Liver (tissue), 9 donors: ENCODE measurements around the gene SLC25A53. TPM values are rescaled to one million over a fixed set of nuclear protein-coding genes. Genes with fewer than 3 reads are reported as not detected.
A peak's percentile ranks its signal among the peaks of the same experiment; 100 is the strongest.

Experiments used
- DNase-seq: peaks from one replicate; pipeline ENCODE4 v3.0.0-alpha.2; 2017; ENCODE audit warnings: low spot score
- H3K27ac ChIP-seq, 2 donors: one replicate each; pipeline ENCODE4 v1.7.0; 2013; ENCODE audit warnings: inconsistent platforms in 2 of 2, low read length in 2 of 2, control low read depth in 1 of 2, low read depth in 1 of 2, mild to moderate bottlenecking in 1 of 2
- H3K27me3 ChIP-seq, 4 donors: one replicate each; pipeline versions ENCODE4 v1.6.1 to v1.7.0; 2013; ENCODE audit warnings: low read length in 3 of 4, inconsistent platforms in 1 of 4, mild to moderate bottlenecking in 1 of 4, moderate library complexity in 1 of 4; ENCODE audit not compliant: control insufficient read depth in 4 of 4, insufficient read depth in 4 of 4
- H3K36me3 ChIP-seq, 4 donors: one replicate each; pipeline versions ENCODE4 v1.6.1 to v1.7.0; 2013; ENCODE audit warnings: low read length in 3 of 4, mild to moderate bottlenecking in 3 of 4, low read depth in 1 of 4, moderate library complexity in 1 of 4; ENCODE audit not compliant: control insufficient read depth in 4 of 4, insufficient read depth in 3 of 4
- H3K4me1 ChIP-seq, 4 donors: one replicate each; pipeline versions ENCODE4 v1.6.1 to v1.7.0; 2013; ENCODE audit warnings: low read length in 3 of 4, mild to moderate bottlenecking in 3 of 4, moderate library complexity in 1 of 4; ENCODE audit not compliant: control insufficient read depth in 4 of 4, insufficient read depth in 4 of 4
- H3K4me3 ChIP-seq, 3 donors: one replicate each; pipeline versions ENCODE4 v1.6.1 to v1.7.0; 2013; ENCODE audit warnings: low read length in 3 of 3, control low read depth in 1 of 3, low read depth in 1 of 3, mild to moderate bottlenecking in 1 of 3
- H3K9ac ChIP-seq, 2 donors: one replicate each; pipeline ENCODE4 v1.7.0; 2013; ENCODE audit warnings: low read length in 2 of 2, mild to moderate bottlenecking in 2 of 2, moderate library complexity in 2 of 2, control low read depth in 1 of 2, low read depth in 1 of 2
- H3K9me3 ChIP-seq, 4 donors: one replicate each; pipeline versions ENCODE4 v1.6.1 to v1.7.0; 2013; ENCODE audit warnings: low read length in 3 of 4; ENCODE audit not compliant: control insufficient read depth in 4 of 4
- EGR1 ChIP-seq, 2 donors: IDR thresholded peaks; 2 replicates each; pipeline ENCODE4 v1.6.1; 2016 to 2018; ENCODE audit warnings: antibody characterized with exemption in 2 of 2, low read depth in 2 of 2
- FOXA1 ChIP-seq: IDR thresholded peaks from 2 replicates; pipeline ENCODE4 v1.6.1; 2016; ENCODE audit warnings: antibody characterized with exemption
- FOXA2 ChIP-seq: IDR thresholded peaks from 2 replicates; pipeline ENCODE4 v1.6.1; 2016; ENCODE audit warnings: antibody characterized with exemption
- GABPA ChIP-seq, 2 donors: IDR thresholded peaks in 1 of 2; conservative IDR thresholded peaks in 1 of 2; 2 replicates each; pipeline ENCODE4 v1.6.1; 2016; ENCODE audit warnings: antibody characterized with exemption in 2 of 2, mild to moderate bottlenecking in 1 of 2, moderate library complexity in 1 of 2
- HNF4A ChIP-seq, 2 donors: conservative IDR thresholded peaks; 2 replicates each; pipeline ENCODE4 v1.6.1; 2016; ENCODE audit warnings: antibody characterized with exemption in 2 of 2, mild to moderate bottlenecking in 2 of 2
- HNF4G ChIP-seq: IDR thresholded peaks from 2 replicates; pipeline ENCODE4 v1.6.1; 2016; ENCODE audit warnings: antibody characterized with exemption
- JUND ChIP-seq, 2 donors: IDR thresholded peaks; 2 replicates each; pipeline ENCODE4 v1.6.1; 2016; ENCODE audit warnings: antibody characterized with exemption in 2 of 2
- NR2F2 ChIP-seq: IDR thresholded peaks from 2 replicates; pipeline ENCODE4 v1.6.1; 2016; ENCODE audit warnings: antibody characterized with exemption
- RAD21 ChIP-seq, 2 donors: IDR thresholded peaks; 2 replicates each; pipeline ENCODE4 v1.6.1; 2016; ENCODE audit warnings: antibody characterized with exemption in 2 of 2, mild to moderate bottlenecking in 2 of 2
- RXRA ChIP-seq, 2 donors: IDR thresholded peaks; 2 replicates each; pipeline ENCODE4 v1.6.1; 2017 to 2018; ENCODE audit warnings: antibody characterized with exemption in 2 of 2, mild to moderate bottlenecking in 1 of 2
- SP1 ChIP-seq: IDR thresholded peaks from 2 replicates; pipeline ENCODE4 v1.6.1; 2018; ENCODE audit warnings: antibody characterized with exemption, mild to moderate bottlenecking
- YY1 ChIP-seq: IDR thresholded peaks from 2 replicates; pipeline ENCODE4 v1.6.1; 2016; ENCODE audit warnings: antibody characterized with exemption, mild to moderate bottlenecking
- WGBS: extraction: QIAGEN DNeasy Blood & Tissue Kit; methylation state at CpG from one replicate; pipeline ENCODE4 v1.1.7; 2013; 5-methylcytosine and 5-hydroxymethylcytosine counted together
- polyA plus RNA-seq, 2 donors: library from polyadenylated mRNA; stranded (reverse) in 1 of 2; unstranded in 1 of 2; fragments of 200-250 nt in 1 of 2; fragments of >200 nt in 1 of 2; fragmentation: Nextera tagmentation in 1 of 2; extraction: Ambion mirVana in 1 of 2; gene quantifications; one replicate each; pipeline versions ENCODE4 v1.2.1 to v1.2.3, GENCODE V29; 2013 to 2015
- total RNA-seq, 2 donors: library from RNA; depleted of rRNA; stranded (reverse); fragments of >200 nt; gene quantifications; one replicate each; pipeline ENCODE4 v1.2.3, GENCODE V29; 2014
- TF ChIP-seq, protein P1 (sequence below): fragments of 150-350 bp; IDR thresholded peaks from 2 replicates; pipeline ENCODE4 v1.5.1; 2017; ENCODE audit warnings: improper control_type of control experiment, low read depth, low read length; ENCODE audit not compliant: missing input control
- TF ChIP-seq, protein P2 (sequence below): IDR thresholded peaks from 2 replicates; pipeline ENCODE4 v1.6.1; 2016; ENCODE audit warnings: antibody characterized with exemption, mild to moderate bottlenecking
- TF ChIP-seq, protein P3 (sequence below): IDR thresholded peaks from 2 replicates; pipeline ENCODE4 v1.6.1; 2016; ENCODE audit warnings: antibody characterized with exemption
- donor health status: healthy.
- donor health status: healthy.
- donor health status: healthy.
- donor health status: healthy.
- donor health status: healthy.

SLC25A53 gene
- total and polyA plus RNA-seq, 4 donors = 2.8 to 8.5 (median 7.1) TPM

DNA sequence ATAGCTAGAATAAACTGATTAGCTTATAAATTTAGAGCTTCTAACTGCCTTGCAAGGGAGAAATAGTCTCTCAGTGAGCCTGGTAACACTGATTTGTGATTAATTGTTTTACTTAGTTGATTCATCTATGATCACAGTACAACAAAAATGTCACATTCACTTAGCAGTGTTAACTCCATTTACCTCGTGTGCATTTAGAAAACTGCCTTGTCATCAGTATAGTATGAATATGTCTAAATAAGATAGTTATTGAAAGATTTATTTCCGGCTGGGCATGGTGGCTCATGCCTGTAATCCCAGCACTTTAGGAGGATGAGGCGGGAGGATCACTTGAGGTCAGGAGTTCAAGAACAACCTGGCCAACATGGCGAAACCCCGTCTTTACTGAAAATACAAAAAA lies 48.7 kb upstream of the SLC25A53 start (continued):
- TF ChIP-seq, protein P1, sequence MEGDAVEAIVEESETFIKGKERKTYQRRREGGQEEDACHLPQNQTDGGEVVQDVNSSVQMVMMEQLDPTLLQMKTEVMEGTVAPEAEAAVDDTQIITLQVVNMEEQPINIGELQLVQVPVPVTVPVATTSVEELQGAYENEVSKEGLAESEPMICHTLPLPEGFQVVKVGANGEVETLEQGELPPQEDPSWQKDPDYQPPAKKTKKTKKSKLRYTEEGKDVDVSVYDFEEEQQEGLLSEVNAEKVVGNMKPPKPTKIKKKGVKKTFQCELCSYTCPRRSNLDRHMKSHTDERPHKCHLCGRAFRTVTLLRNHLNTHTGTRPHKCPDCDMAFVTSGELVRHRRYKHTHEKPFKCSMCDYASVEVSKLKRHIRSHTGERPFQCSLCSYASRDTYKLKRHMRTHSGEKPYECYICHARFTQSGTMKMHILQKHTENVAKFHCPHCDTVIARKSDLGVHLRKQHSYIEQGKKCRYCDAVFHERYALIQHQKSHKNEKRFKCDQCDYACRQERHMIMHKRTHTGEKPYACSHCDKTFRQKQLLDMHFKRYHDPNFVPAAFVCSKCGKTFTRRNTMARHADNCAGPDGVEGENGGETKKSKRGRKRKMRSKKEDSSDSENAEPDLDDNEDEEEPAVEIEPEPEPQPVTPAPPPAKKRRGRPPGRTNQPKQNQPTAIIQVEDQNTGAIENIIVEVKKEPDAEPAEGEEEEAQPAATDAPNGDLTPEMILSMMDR = no peak

DNA sequence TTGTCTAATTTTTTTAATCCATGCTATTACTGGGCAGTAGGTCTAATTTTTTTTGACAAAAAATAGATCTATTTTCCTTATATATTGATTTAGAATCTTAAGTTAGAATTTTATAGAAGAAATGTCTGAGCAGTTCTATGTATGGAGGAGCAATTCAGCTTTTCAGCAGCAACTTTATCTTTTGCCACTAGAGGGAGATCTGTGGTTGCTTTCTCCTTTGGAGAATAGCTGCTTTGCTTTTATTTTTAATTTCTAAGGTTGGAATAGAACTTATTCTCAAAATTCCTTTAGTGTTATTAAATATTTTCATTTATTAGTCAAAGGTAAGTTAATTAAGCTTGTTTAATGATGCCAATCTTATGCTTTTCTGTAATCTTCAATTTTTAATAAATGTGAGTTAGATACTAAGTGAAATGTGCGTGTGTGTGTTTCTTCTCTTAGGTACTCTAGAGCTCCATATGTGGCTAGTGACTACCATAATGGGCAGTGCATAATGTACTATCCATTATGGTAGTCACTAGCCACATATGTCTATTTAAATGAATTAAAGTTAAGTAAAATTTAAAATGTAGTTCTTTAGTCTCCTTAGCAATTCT lies 38.8 kb upstream of the SLC25A53 start:
- no peaks in the 10 kb centered on the region for H3K4me1 ChIP-seq
- H3K27me3 ChIP-seq = no peaks in the 10 kb centered on the region
- H3K4me3 ChIP-seq = no peak overlapping the region
- TF ChIP-seq, protein P1 = peak; percentile 58
- TF ChIP-seq GABPA (IDR thresholded peaks at IDR 0.05 in 1 of 2, conservative IDR thresholded peaks at IDR 0.05 in 1 of 2) = no peak
- TF ChIP-seq RAD21 (IDR thresholded peaks at IDR 0.05) = peak; percentile 57 to 76
- H3K27ac ChIP-seq = no peak overlapping the region
- H3K36me3 ChIP-seq = peaks cover 0 to 6% (median 2%) of the 10 kb centered on the region in 4 donors
- no peak overlapping the region for H3K9ac ChIP-seq
- H3K9me3 ChIP-seq = no peaks in the 10 kb centered on the region
- 100% methylated on average over 1 of the region's 1 CpG for WGBS
- DNase-seq = no peak

DNA sequence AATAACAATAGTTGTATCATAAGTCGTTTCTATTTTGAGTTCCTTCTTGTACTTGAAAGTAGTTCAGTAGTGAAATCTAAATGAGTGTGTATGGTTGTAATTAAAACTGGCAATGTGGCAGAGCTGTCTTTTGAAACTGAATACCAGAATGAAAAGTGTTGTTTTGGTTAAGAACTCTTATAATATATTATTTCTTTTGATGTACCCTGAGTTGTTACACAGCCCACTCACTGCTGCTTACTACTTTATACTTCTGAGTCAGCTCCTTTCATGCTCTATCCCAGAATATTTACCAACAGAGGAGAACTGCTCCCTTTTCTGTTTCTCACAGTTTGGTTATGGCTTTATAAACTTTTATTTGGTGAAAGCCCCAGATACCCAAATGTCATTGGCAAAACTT lies 38.2 kb upstream of the SLC25A53 start:
- 60% methylated on average over 1 of the region's 1 CpG for WGBS
- Histone ChIP-seq H3K27me3 (no peaks in the 10 kb centered on the region), H3K4me3 (no peak overlapping the region), H3K9me3 (no peaks in the 10 kb centered on the region), H3K4me1 (no peaks in the 10 kb centered on the region), H3K9ac (no peak overlapping the region), H3K27ac (no peak overlapping the region), H3K36me3 (peaks cover 0 to 6% (median 3%) of the 10 kb centered on the region in 4 donors)
- TF ChIP-seq, protein P1 = no peak
- TF ChIP-seq SP1 (no peak), YY1 (no peak), JUND (IDR thresholded peaks at IDR 0.05) (no peak), HNF4G (no peak), FOXA1 (no peak), HNF4A (conservative IDR thresholded peaks at IDR 0.05) (no peak), NR2F2 (no peak), EGR1 (IDR thresholded peaks at IDR 0.05; ENCODE audit: low read depth in 2 of 2) (no peak), RAD21 (IDR thresholded peaks at IDR 0.05) (no peak), RXRA (IDR thresholded peaks at IDR 0.05) (no peak), FOXA2 (no peak)
- TF ChIP-seq, protein P2, sequence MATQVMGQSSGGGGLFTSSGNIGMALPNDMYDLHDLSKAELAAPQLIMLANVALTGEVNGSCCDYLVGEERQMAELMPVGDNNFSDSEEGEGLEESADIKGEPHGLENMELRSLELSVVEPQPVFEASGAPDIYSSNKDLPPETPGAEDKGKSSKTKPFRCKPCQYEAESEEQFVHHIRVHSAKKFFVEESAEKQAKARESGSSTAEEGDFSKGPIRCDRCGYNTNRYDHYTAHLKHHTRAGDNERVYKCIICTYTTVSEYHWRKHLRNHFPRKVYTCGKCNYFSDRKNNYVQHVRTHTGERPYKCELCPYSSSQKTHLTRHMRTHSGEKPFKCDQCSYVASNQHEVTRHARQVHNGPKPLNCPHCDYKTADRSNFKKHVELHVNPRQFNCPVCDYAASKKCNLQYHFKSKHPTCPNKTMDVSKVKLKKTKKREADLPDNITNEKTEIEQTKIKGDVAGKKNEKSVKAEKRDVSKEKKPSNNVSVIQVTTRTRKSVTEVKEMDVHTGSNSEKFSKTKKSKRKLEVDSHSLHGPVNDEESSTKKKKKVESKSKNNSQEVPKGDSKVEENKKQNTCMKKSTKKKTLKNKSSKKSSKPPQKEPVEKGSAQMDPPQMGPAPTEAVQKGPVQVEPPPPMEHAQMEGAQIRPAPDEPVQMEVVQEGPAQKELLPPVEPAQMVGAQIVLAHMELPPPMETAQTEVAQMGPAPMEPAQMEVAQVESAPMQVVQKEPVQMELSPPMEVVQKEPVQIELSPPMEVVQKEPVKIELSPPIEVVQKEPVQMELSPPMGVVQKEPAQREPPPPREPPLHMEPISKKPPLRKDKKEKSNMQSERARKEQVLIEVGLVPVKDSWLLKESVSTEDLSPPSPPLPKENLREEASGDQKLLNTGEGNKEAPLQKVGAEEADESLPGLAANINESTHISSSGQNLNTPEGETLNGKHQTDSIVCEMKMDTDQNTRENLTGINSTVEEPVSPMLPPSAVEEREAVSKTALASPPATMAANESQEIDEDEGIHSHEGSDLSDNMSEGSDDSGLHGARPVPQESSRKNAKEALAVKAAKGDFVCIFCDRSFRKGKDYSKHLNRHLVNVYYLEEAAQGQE = no peak
- TF ChIP-seq, protein P3, sequence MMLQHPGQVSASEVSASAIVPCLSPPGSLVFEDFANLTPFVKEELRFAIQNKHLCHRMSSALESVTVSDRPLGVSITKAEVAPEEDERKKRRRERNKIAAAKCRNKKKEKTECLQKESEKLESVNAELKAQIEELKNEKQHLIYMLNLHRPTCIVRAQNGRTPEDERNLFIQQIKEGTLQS = no peak
- no peak for DNase-seq
